SK-N-SH (cell line): Measurements from ENCODE around the gene MPC2. TPM values are rescaled to one million over a fixed set of nuclear protein-coding genes. Genes with fewer than 3 reads are reported as not detected.
"Not testable (repeated sequence)": the region's sequence is repeated elsewhere in the genome, so short reads cannot be mapped to it uniquely, and the experiment has no call there.

ENCODE experiments used
- CTCF ChIA-PET: fragments of 300-600, 350-600 bp; formaldehyde crosslinking; extraction: SDS; loops from one replicate; lab custom pipeline; 2021; lab: Yijun Ruan, JAX
- POLR2A ChIA-PET: fragments of 350-600 bp; sonication (Branson Sonifier 250); formaldehyde crosslinking; extraction: SDS; loops from one replicate; lab custom pipeline; 2020; ENCODE audit warnings: antibody characterized with exemption, inconsistent platforms; lab: Yijun Ruan, JAX
- DNase-seq: peaks from one replicate; pipeline ENCODE4 v3.0.0; 2012
- H2AFZ ChIP-seq: fragments of 200-600 bp; sonication (generic); 2 replicates; pipeline ENCODE4 v1.8.1; 2016; ENCODE audit warnings: antibody characterized with exemption, mild to moderate bottlenecking, low read depth
- H3F3A ChIP-seq: fragments of 200-600 bp; sonication (generic); replicated peaks from 2 replicates; pipeline ENCODE3; 2016; ENCODE audit warnings: antibody characterized with exemption, mild to moderate bottlenecking; ENCODE audit not compliant: insufficient read depth
- H3K27ac ChIP-seq, 2 experiments: fragments of 200-500 bp in 1 of 2; fragments of 200-600 bp in 1 of 2; sonication (Bioruptor generic) in 1 of 2; sonication (generic), shearing (Covaris generic) in 1 of 2; 2 replicates each; pipeline versions ENCODE4 v1.5.1 to v1.6.1; 2014 to 2016; ENCODE audit warnings: low read depth in 2 of 2, inconsistent platforms in 1 of 2, low read length in 1 of 2, mild to moderate bottlenecking in 1 of 2, mixed read lengths in 1 of 2
- H3K27me3 ChIP-seq: fragments of 200-600 bp; sonication (generic), shearing (Covaris generic); 2 replicates; pipeline ENCODE4 v1.6.1; 2016; ENCODE audit warnings: mixed run types; ENCODE audit not compliant: insufficient read depth
- H3K36me3 ChIP-seq, 2 experiments: fragments of 200-500 bp in 1 of 2; fragments of 200-600 bp in 1 of 2; sonication (Bioruptor generic) in 1 of 2; sonication (generic) in 1 of 2; replicated peaks in 1 of 2; 2 replicates each; pipeline versions ENCODE3 to v1.5.1; 2014 to 2016; ENCODE audit warnings: low read length in 1 of 2, mild to moderate bottlenecking in 1 of 2; ENCODE audit not compliant: insufficient read depth in 2 of 2, control insufficient read depth in 1 of 2
- H3K4me1 ChIP-seq, 2 experiments: fragments of 200-500 bp in 1 of 2; fragments of 200-600 bp in 1 of 2; sonication (Bioruptor generic) in 1 of 2; sonication (generic), shearing (Covaris generic) in 1 of 2; 2 replicates each; pipeline versions ENCODE4 v1.5.1 to v1.6.1; 2014 to 2016; ENCODE audit warnings: low read depth in 1 of 2, low read length in 1 of 2, mixed run types in 1 of 2; ENCODE audit not compliant: insufficient read depth in 2 of 2, control insufficient read depth in 1 of 2
- H3K4me2 ChIP-seq: fragments of 200-600 bp; sonication (generic), shearing (Covaris generic); 2 replicates; pipeline ENCODE4 v1.6.1; 2017; ENCODE audit warnings: mixed run types
- H3K4me3 ChIP-seq, 2 experiments: fragments of 200-500 bp in 1 of 2; fragments of 200-600 bp in 1 of 2; sonication (Bioruptor generic) in 1 of 2; sonication (generic), shearing (Covaris generic) in 1 of 2; 2 replicates each; pipeline versions ENCODE4 v1.5.1 to v1.8.1; 2014 to 2016; ENCODE audit warnings: low read depth in 2 of 2, inconsistent platforms in 1 of 2, low read length in 1 of 2, mild to moderate bottlenecking in 1 of 2, mixed read lengths in 1 of 2, moderate library complexity in 1 of 2
- H3K79me2 ChIP-seq: fragments of 200-600 bp; sonication (generic); 2 replicates; pipeline ENCODE4 v1.8.1; 2017; ENCODE audit warnings: mild to moderate bottlenecking; ENCODE audit not compliant: insufficient read depth
- H3K9ac ChIP-seq: fragments of 200-600 bp; sonication (generic); 2 replicates; pipeline ENCODE4 v1.6.1; 2017; ENCODE audit warnings: mixed run types
- H3K9me2 ChIP-seq: fragments of 200-600 bp; sonication (generic); 2 replicates; pipeline ENCODE4 v1.6.1; 2017; ENCODE audit warnings: mixed run types
- H3K9me3 ChIP-seq: fragments of 200-600 bp; sonication (generic); 2 replicates; pipeline ENCODE4 v1.6.1; 2017; ENCODE audit warnings: mixed run types, mild to moderate bottlenecking, moderate library complexity
- H4K20me1 ChIP-seq: fragments of 200-600 bp; sonication (generic); 2 replicates; pipeline ENCODE4 v1.6.1; 2017; ENCODE audit warnings: mild to moderate bottlenecking, mixed run types; ENCODE audit not compliant: insufficient read depth
- CHD2 ChIP-seq: fragments of 150-350 bp; IDR thresholded peaks from 2 replicates; pipeline ENCODE4 v1.6.1; 2018; ENCODE audit warnings: low read length; ENCODE audit not compliant: partially characterized antibody
- FOSL2 ChIP-seq: IDR thresholded peaks from 2 replicates; pipeline ENCODE4 v1.4.0; 2012; ENCODE audit warnings: low read depth, mild to moderate bottlenecking, moderate library complexity, borderline replicate concordance
- FOXM1 ChIP-seq: IDR thresholded peaks from 2 replicates; pipeline ENCODE4 v1.4.0; 2012; ENCODE audit warnings: low read depth, mild to moderate bottlenecking
- GABPA ChIP-seq: IDR thresholded peaks from 2 replicates; pipeline ENCODE4 v1.4.0; 2012; ENCODE audit warnings: low read depth, mild to moderate bottlenecking
- GATA2 ChIP-seq: sonication (generic); formaldehyde crosslinking; IDR thresholded peaks from 2 replicates; pipeline ENCODE4 v1.5.0; 2020; ENCODE audit warnings: mild to moderate bottlenecking, missing genetic modification reagents
- JUND ChIP-seq: IDR thresholded peaks from 2 replicates; pipeline ENCODE4 v1.4.0; 2012
- MEF2A ChIP-seq: IDR thresholded peaks from 2 replicates; pipeline ENCODE4 v1.4.0; 2012; ENCODE audit warnings: low read depth, borderline replicate concordance
- MXI1 ChIP-seq: IDR thresholded peaks from 2 replicates; pipeline ENCODE4 v1.6.1; 2012; ENCODE audit warnings: mild to moderate bottlenecking, low read depth, low read length, improper control_type of control experiment
- NRF1 ChIP-seq: IDR thresholded peaks from 2 replicates; pipeline ENCODE4 v1.6.1; 2012; ENCODE audit warnings: low read depth, mild to moderate bottlenecking, low read length
- POLR2AphosphoS5 ChIP-seq: IDR thresholded peaks from 2 replicates; pipeline ENCODE4 v1.6.1; 2012; ENCODE audit warnings: low read depth, low read length
- RXRA ChIP-seq: IDR thresholded peaks from 2 replicates; pipeline ENCODE4 v1.4.0; 2012; ENCODE audit warnings: low read depth, mild to moderate bottlenecking, borderline replicate concordance
- TCF12 ChIP-seq: IDR thresholded peaks from 2 replicates; pipeline ENCODE4 v1.4.0; 2012
- TEAD4 ChIP-seq: IDR thresholded peaks from 2 replicates; pipeline ENCODE4 v1.4.0; 2012; ENCODE audit warnings: mild to moderate bottlenecking, borderline replicate concordance; ENCODE audit not compliant: insufficient read depth
- YY1 ChIP-seq: IDR thresholded peaks from 2 replicates; pipeline ENCODE4 v1.4.0; 2012; ENCODE audit warnings: low read depth, mild to moderate bottlenecking
- WGBS: methylation state at CpG from one replicate; pipeline ENCODE4 v1.1.6; 2017; ENCODE audit warnings: low lambda C conversion rate; 5-methylcytosine and 5-hydroxymethylcytosine counted together
- polyA plus RNA-seq, 3 experiments: library from polyadenylated mRNA; depleted of rRNA; stranded (reverse); fragments of >200 nt; gene quantifications; 2 replicates each; pipeline ENCODE4 v1.2.3, GENCODE V29; 2012
- TF ChIP-seq, protein P1 (sequence below): IDR thresholded peaks from 2 replicates; pipeline ENCODE4 v1.4.0; 2012; ENCODE audit warnings: low read depth, borderline replicate concordance
- TF ChIP-seq, protein P2 (sequence below): IDR thresholded peaks from 2 replicates; pipeline ENCODE4 v1.6.1; 2012; ENCODE audit warnings: mild to moderate bottlenecking, low read depth, low read length, moderate library complexity
- TF ChIP-seq, protein P3 (sequence below): fragments of 150-350 bp; IDR thresholded peaks from 2 replicates; pipeline ENCODE4 v1.6.1; 2017; ENCODE audit warnings: antibody characterized with exemption, low read length, low read depth, borderline replicate concordance
- TF ChIP-seq, protein P4 (sequence below): IDR thresholded peaks from 2 replicates; pipeline ENCODE4 v1.4.0; 2012; ENCODE audit warnings: low read depth

MPC2 gene
- polyA plus RNA-seq, 1 of the 3 experiments (the other 2 are of a cell fraction): 15.9 TPM

DNA sequence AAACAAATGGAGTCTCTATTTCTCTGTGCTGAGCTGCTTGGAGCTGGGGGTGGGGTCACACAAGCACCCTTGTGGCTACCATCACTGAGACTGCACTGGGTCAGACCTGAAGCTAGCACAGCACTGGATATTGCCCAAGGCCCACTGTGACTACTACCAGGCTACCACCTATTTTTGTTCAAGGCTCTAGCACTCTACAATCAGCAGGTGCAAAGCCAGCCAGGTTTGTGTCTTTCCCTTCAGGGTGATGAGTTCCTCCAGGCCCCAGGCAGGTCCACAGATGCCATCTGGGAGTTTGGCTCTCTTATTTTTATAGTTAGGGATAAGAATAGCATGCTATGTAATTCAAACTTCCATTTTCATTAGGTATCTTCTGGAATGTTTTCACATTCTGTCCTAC is 46.5 kb downstream of the MPC2 start:
- POLR2A ChIA-PET: no interaction called here
- H2AFZ ChIP-seq: no peak overlapping the region
- H3K9ac ChIP-seq: no peak overlapping the region
- no peak overlapping the region for H3K4me3 ChIP-seq
- no peaks in the 10 kb centered on the region for H3K79me2 ChIP-seq
- no peaks in the 10 kb centered on the region for H3F3A ChIP-seq
- H3K27ac ChIP-seq: no peak overlapping the region
- no peaks in the 10 kb centered on the region for H3K36me3 ChIP-seq
- no peaks in the 10 kb centered on the region for H3K9me3 ChIP-seq
- no peak overlapping the region for H3K4me2 ChIP-seq
- DNase-seq: no peak
- no peaks in the 10 kb centered on the region for H3K9me2 ChIP-seq
- no peak for TF ChIP-seq JUND
- TF ChIP-seq FOSL2: no peak
- TF ChIP-seq FOXM1: no peak
- no peak for TF ChIP-seq CHD2
- TF ChIP-seq NRF1: no peak
- no peak for TF ChIP-seq POLR2AphosphoS5
- no peak for TF ChIP-seq TCF12
- TF ChIP-seq, protein P1, sequence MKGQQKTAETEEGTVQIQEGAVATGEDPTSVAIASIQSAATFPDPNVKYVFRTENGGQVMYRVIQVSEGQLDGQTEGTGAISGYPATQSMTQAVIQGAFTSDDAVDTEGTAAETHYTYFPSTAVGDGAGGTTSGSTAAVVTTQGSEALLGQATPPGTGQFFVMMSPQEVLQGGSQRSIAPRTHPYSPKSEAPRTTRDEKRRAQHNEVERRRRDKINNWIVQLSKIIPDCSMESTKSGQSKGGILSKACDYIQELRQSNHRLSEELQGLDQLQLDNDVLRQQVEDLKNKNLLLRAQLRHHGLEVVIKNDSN: no peak
- no peak for TF ChIP-seq RXRA
- TF ChIP-seq YY1: no peak
- TF ChIP-seq, protein P2, sequence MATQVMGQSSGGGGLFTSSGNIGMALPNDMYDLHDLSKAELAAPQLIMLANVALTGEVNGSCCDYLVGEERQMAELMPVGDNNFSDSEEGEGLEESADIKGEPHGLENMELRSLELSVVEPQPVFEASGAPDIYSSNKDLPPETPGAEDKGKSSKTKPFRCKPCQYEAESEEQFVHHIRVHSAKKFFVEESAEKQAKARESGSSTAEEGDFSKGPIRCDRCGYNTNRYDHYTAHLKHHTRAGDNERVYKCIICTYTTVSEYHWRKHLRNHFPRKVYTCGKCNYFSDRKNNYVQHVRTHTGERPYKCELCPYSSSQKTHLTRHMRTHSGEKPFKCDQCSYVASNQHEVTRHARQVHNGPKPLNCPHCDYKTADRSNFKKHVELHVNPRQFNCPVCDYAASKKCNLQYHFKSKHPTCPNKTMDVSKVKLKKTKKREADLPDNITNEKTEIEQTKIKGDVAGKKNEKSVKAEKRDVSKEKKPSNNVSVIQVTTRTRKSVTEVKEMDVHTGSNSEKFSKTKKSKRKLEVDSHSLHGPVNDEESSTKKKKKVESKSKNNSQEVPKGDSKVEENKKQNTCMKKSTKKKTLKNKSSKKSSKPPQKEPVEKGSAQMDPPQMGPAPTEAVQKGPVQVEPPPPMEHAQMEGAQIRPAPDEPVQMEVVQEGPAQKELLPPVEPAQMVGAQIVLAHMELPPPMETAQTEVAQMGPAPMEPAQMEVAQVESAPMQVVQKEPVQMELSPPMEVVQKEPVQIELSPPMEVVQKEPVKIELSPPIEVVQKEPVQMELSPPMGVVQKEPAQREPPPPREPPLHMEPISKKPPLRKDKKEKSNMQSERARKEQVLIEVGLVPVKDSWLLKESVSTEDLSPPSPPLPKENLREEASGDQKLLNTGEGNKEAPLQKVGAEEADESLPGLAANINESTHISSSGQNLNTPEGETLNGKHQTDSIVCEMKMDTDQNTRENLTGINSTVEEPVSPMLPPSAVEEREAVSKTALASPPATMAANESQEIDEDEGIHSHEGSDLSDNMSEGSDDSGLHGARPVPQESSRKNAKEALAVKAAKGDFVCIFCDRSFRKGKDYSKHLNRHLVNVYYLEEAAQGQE: no peak
- TF ChIP-seq TEAD4: no peak
- TF ChIP-seq GABPA: no peak
- TF ChIP-seq, protein P3, sequence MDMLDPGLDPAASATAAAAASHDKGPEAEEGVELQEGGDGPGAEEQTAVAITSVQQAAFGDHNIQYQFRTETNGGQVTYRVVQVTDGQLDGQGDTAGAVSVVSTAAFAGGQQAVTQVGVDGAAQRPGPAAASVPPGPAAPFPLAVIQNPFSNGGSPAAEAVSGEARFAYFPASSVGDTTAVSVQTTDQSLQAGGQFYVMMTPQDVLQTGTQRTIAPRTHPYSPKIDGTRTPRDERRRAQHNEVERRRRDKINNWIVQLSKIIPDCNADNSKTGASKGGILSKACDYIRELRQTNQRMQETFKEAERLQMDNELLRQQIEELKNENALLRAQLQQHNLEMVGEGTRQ: no peak
- TF ChIP-seq GATA2 (CRISPR knock-in tag): no peak
- TF ChIP-seq, protein P4, sequence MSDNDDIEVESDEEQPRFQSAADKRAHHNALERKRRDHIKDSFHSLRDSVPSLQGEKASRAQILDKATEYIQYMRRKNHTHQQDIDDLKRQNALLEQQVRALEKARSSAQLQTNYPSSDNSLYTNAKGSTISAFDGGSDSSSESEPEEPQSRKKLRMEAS: no peak
- TF ChIP-seq MEF2A: no peak
- no peak for TF ChIP-seq MXI1
- CTCF ChIA-PET: no interaction called here
- no peaks in the 10 kb centered on the region for H4K20me1 ChIP-seq
- H3K4me1 ChIP-seq: no peaks in the 10 kb centered on the region
- H3K27me3 ChIP-seq: no peaks in the 10 kb centered on the region

DNA sequence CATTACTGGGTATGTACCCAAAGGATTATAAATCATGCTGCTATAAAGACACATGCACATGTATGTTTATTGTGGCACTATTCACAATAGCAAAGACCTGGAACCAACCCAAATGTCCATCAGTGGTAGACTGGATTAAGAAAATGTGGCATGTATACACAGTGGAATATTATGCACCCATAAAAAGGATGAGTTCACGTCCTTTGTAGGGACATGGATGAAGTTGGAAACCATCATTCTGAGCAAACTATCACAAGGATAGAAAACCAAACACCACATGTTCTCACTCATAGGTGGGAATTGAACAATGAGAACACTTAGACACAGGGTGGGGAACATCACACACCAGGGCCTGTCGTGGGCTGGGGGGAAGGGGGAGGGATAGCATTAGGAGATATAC is 49.7 kb downstream of the MPC2 start:
- H2AFZ ChIP-seq, H3K79me2 ChIP-seq, H3K9me2 ChIP-seq, H3K9ac ChIP-seq, H3K4me3 ChIP-seq, H3K27ac ChIP-seq, CTCF ChIA-PET, H3K36me3 ChIP-seq, H3K4me1 ChIP-seq, H3K9me3 ChIP-seq, H3F3A ChIP-seq, H4K20me1 ChIP-seq, DNase-seq, H3K4me2 ChIP-seq, POLR2A ChIA-PET, H3K27me3 ChIP-seq: not testable (repeated sequence)
- 10% methylated on average over 2 of the region's 2 CpGs for WGBS
